ENCODE measurements around the gene MACROD2.

The MACROD2 gene

GRCh38 chr20:15047042-15047441, 1051.7 kb downstream of the MACROD2 start:
- no peak for DNase-seq (ENCODE audit: low read depth in 2 of 2)

GRCh38 chr20:15047601-15048000, 1052.3 kb downstream of the MACROD2 start:
- no peak for DNase-seq (ENCODE audit: low read depth in 2 of 2)

- no peak for DNase-seq (ENCODE audit: low read depth in 2 of 2)
Observed at GRCh38 chr20:15056246-15056645, 1060.9 kb downstream of the MACROD2 start.

GRCh38 chr20:15058841-15059240, 1063.5 kb downstream of the MACROD2 start:
- DNase-seq (ENCODE audit: low read depth in 2 of 2): no peak

GRCh38 chr20:15059438-15059837, 1064.1 kb downstream of the MACROD2 start:
- no peak for DNase-seq (ENCODE audit: low read depth in 2 of 2)

- no peak for DNase-seq (ENCODE audit: low read depth in 2 of 2)
Observed at GRCh38 chr20:15060265-15061060, 1065.1 kb downstream of the MACROD2 start.

- DNase-seq (ENCODE audit: low read depth in 2 of 2): no peak
Observed at GRCh38 chr20:15061061-15061430, 1065.7 kb downstream of the MACROD2 start.

- no peak for DNase-seq (ENCODE audit: low read depth in 2 of 2)
Observed at GRCh38 chr20:15061955-15062354, 1066.6 kb downstream of the MACROD2 start.

- no peak for DNase-seq (ENCODE audit: low read depth in 2 of 2)
Observed at GRCh38 chr20:15063081-15063480, 1067.8 kb downstream of the MACROD2 start.

- DNase-seq (ENCODE audit: low read depth in 2 of 2): no peak
Observed at GRCh38 chr20:15064741-15065140, 1069.4 kb downstream of the MACROD2 start.

- DNase-seq (ENCODE audit: low read depth in 2 of 2): no peak
Observed at GRCh38 chr20:15065794-15066193, 1070.5 kb downstream of the MACROD2 start.

- DNase-seq (ENCODE audit: low read depth in 2 of 2): no peak
Observed at GRCh38 chr20:15068486-15068885, 1073.2 kb downstream of the MACROD2 start.

GRCh38 chr20:15069355-15069754, 1074.0 kb downstream of the MACROD2 start:
- DNase-seq (ENCODE audit: low read depth in 2 of 2): no peak

GRCh38 chr20:15071085-15071808, 1075.9 kb downstream of the MACROD2 start:
- DNase-seq (ENCODE audit: low read depth in 2 of 2): no peak

GRCh38 chr20:15072316-15072715, 1077.0 kb downstream of the MACROD2 start:
- no peak for DNase-seq (ENCODE audit: low read depth in 2 of 2)

- no peak for DNase-seq (ENCODE audit: low read depth in 2 of 2)
Observed at GRCh38 chr20:15075586-15075985, 1080.3 kb downstream of the MACROD2 start.

GRCh38 chr20:15076785-15077184, 1081.5 kb downstream of the MACROD2 start:
- no peak for DNase-seq (ENCODE audit: low read depth in 2 of 2)

GRCh38 chr20:15077733-15078250, 1082.5 kb downstream of the MACROD2 start:
- no peak for DNase-seq (ENCODE audit: low read depth in 2 of 2)

- DNase-seq (ENCODE audit: low read depth in 2 of 2): no peak
Observed at GRCh38 chr20:15079594-15080340, 1084.5 kb downstream of the MACROD2 start.

- DNase-seq (ENCODE audit: low read depth in 2 of 2): no peak
Observed at GRCh38 chr20:15081261-15081660, 1085.9 kb downstream of the MACROD2 start.

GRCh38 chr20:15091421-15092037, 1096.2 kb downstream of the MACROD2 start:
- no peak for DNase-seq (ENCODE audit: low read depth in 2 of 2)

GRCh38 chr20:15098351-15098750, 1103.0 kb downstream of the MACROD2 start:
- DNase-seq (ENCODE audit: low read depth in 2 of 2): no peak
